H9 (cell line): ENCODE data around the gene QARS1. TPM values are rescaled to one million over a fixed set of nuclear protein-coding genes. Genes with fewer than 3 reads are reported as not detected.
A peak's percentile ranks its signal among the peaks of the same experiment; 100 is the strongest.

Experiments
- DNase-seq: peaks from one replicate; pipeline ENCODE4 v3.0.0-alpha.2; 2017
- H2AFZ ChIP-seq: one replicate; pipeline ENCODE4 v1.6.1; 2013; ENCODE audit warnings: mild to moderate bottlenecking, low read length, control low read depth, moderate library complexity
- H2AK5ac ChIP-seq: 2 replicates; pipeline ENCODE4 v1.6.1; 2013; ENCODE audit warnings: low read length, control low read depth, mixed read lengths; ENCODE audit not compliant: insufficient read length
- H2BK120ac ChIP-seq: one replicate; pipeline ENCODE4 v1.6.1; 2013; ENCODE audit warnings: low read depth, mild to moderate bottlenecking, low read length, control low read depth, inconsistent platforms; ENCODE audit not compliant: poor library complexity, severe bottlenecking
- H2BK12ac ChIP-seq: 2 replicates; pipeline ENCODE4 v1.6.1; 2013; ENCODE audit warnings: low read length, control low read depth, mixed read lengths, low read depth; ENCODE audit not compliant: insufficient read length
- H2BK15ac ChIP-seq: 2 replicates; pipeline ENCODE4 v1.6.1; 2013; ENCODE audit warnings: low read depth, low read length, control low read depth
- H2BK20ac ChIP-seq: one replicate; pipeline ENCODE4 v1.6.1; 2013; ENCODE audit warnings: low read depth, mild to moderate bottlenecking, low read length, control low read depth, inconsistent platforms; ENCODE audit not compliant: poor library complexity, severe bottlenecking
- H2BK5ac ChIP-seq: 2 replicates; pipeline ENCODE4 v1.6.1; 2013; ENCODE audit warnings: low read length, control low read depth, mixed read lengths; ENCODE audit not compliant: insufficient read length
- H3K14ac ChIP-seq: 2 replicates; pipeline ENCODE4 v1.6.1; 2013; ENCODE audit warnings: low read length, control low read depth; ENCODE audit not compliant: insufficient read depth
- H3K18ac ChIP-seq: 2 replicates; pipeline ENCODE4 v1.6.1; 2013; ENCODE audit warnings: low read depth, mild to moderate bottlenecking, mixed read lengths, low read length, control low read depth; ENCODE audit not compliant: insufficient read length
- H3K23ac ChIP-seq: 2 replicates; pipeline ENCODE4 v1.6.1; 2013; ENCODE audit warnings: low read length, control low read depth, mixed read lengths, low read depth; ENCODE audit not compliant: insufficient read length
- H3K23me2 ChIP-seq: 2 replicates; pipeline ENCODE4 v1.6.1; 2013; ENCODE audit warnings: low read depth, mild to moderate bottlenecking, mixed read lengths, low read length, control low read depth; ENCODE audit not compliant: insufficient read length, poor library complexity, severe bottlenecking
- H3K27ac ChIP-seq: 2 replicates; pipeline ENCODE4 v1.5.1; 2013; ENCODE audit warnings: low read length, control low read depth, mixed read lengths, low read depth; ENCODE audit not compliant: insufficient read length
- H3K27me3 ChIP-seq: 2 replicates; pipeline ENCODE4 v1.6.1; 2013; ENCODE audit warnings: low read length, control low read depth, inconsistent platforms; ENCODE audit not compliant: insufficient read depth
- H3K4ac ChIP-seq: 2 replicates; pipeline ENCODE4 v1.6.1; 2013; ENCODE audit warnings: low read depth, mild to moderate bottlenecking, control low read depth, inconsistent platforms, low read length, moderate library complexity
- H3K4me1 ChIP-seq: 2 replicates; pipeline ENCODE4 v1.6.1; 2013; ENCODE audit warnings: low read length, control low read depth, inconsistent platforms; ENCODE audit not compliant: insufficient read depth
- H3K4me2 ChIP-seq: 2 replicates; pipeline ENCODE4 v1.6.1; 2013; ENCODE audit warnings: low read length, control low read depth, mixed read lengths; ENCODE audit not compliant: insufficient read length, insufficient read depth
- H3K56ac ChIP-seq: 2 replicates; pipeline ENCODE4 v1.6.1; 2013; ENCODE audit warnings: low read depth, mild to moderate bottlenecking, mixed read lengths, low read length, control low read depth; ENCODE audit not compliant: insufficient read length
- H3K79me1 ChIP-seq: 2 replicates; pipeline ENCODE4 v1.6.1; 2013; ENCODE audit warnings: low read depth, mild to moderate bottlenecking, moderate library complexity, low read length, control low read depth, inconsistent platforms; ENCODE audit not compliant: insufficient read depth, poor library complexity, severe bottlenecking
- H3K79me2 ChIP-seq: 2 replicates; pipeline ENCODE4 v1.6.1; 2013; ENCODE audit warnings: low read length, control low read depth, inconsistent platforms; ENCODE audit not compliant: insufficient read depth
- H3K9ac ChIP-seq: 2 replicates; pipeline ENCODE4 v1.6.1; 2013; ENCODE audit warnings: low read length, control low read depth, mixed read lengths; ENCODE audit not compliant: insufficient read length; ENCODE audit errors: extremely low read depth
- H3K9me3 ChIP-seq: one replicate; pipeline ENCODE4 v1.6.1; 2013; ENCODE audit warnings: low read depth, low read length, inconsistent platforms; ENCODE audit not compliant: control insufficient read depth
- H3T11ph ChIP-seq: one replicate; pipeline ENCODE4 v1.6.1; 2013; ENCODE audit warnings: mild to moderate bottlenecking, low read length, control low read depth, inconsistent platforms
- H4K20me1 ChIP-seq: one replicate; pipeline ENCODE4 v1.6.1; 2013; ENCODE audit not compliant: control insufficient read depth, insufficient read length, insufficient read depth
- H4K5ac ChIP-seq: 2 replicates; pipeline ENCODE4 v1.6.1; 2013; ENCODE audit warnings: low read depth, mild to moderate bottlenecking, mixed read lengths, low read length, control low read depth; ENCODE audit not compliant: insufficient read length
- H4K8ac ChIP-seq: replicated peaks from 2 replicates; pipeline ENCODE4 v1.6.1; 2013; ENCODE audit warnings: low read length, control low read depth, mixed read lengths, low read depth; ENCODE audit not compliant: insufficient read length
- H4K91ac ChIP-seq: 2 replicates; pipeline ENCODE4 v1.6.1; 2013; ENCODE audit warnings: low read depth, mild to moderate bottlenecking, moderate library complexity, mixed read lengths, low read length, control low read depth; ENCODE audit not compliant: insufficient read length
- H3K27ac Mint-ChIP-seq, 3 experiments: 2 replicates in 2 of 3; 3 replicates in 1 of 3; pipeline ENCODE4 v1.8.0; 2020 to 2021; ENCODE audit warnings: mixed read lengths in 3 of 3, mild to moderate bottlenecking in 1 of 3, moderate library complexity in 1 of 3
- H3K27me3 Mint-ChIP-seq: 2 replicates; pipeline ENCODE4 v1.8.0; 2021; ENCODE audit warnings: low read depth, mild to moderate bottlenecking, moderate library complexity, mixed read lengths
- H3K36me3 Mint-ChIP-seq, 3 experiments: 2 replicates in 2 of 3; 3 replicates in 1 of 3; pipeline ENCODE4 v1.8.0; 2020 to 2021; ENCODE audit warnings: low read depth in 3 of 3, mixed read lengths in 3 of 3; ENCODE audit not compliant: insufficient read depth in 1 of 3
- H3K4me1 Mint-ChIP-seq, 2 experiments: 2 replicates each; pipeline ENCODE4 v1.8.0; 2020; ENCODE audit warnings: mixed read lengths in 2 of 2
- H3K4me3 Mint-ChIP-seq, 2 experiments: 2 replicates in 1 of 2; 3 replicates in 1 of 2; pipeline ENCODE4 v1.8.0; 2020 to 2021; ENCODE audit warnings: mild to moderate bottlenecking in 2 of 2, mixed read lengths in 2 of 2, moderate library complexity in 1 of 2
- H3K9me3 Mint-ChIP-seq, 2 experiments: 2 replicates in 1 of 2; 3 replicates in 1 of 2; pipeline ENCODE4 v1.8.0; 2020; ENCODE audit warnings: mild to moderate bottlenecking in 2 of 2, mixed read lengths in 2 of 2, moderate library complexity in 1 of 2
- WGBS: extraction: QIAGEN DNeasy Blood & Tissue Kit; methylation state at CpG from one replicate; pipeline ENCODE4 v1.1.7; 2013; ENCODE audit warnings: missing lambda C conversion rate, low lambda C conversion rate, mixed read lengths; ENCODE audit not compliant: insufficient read length; ENCODE audit errors: extremely low coverage; 5-methylcytosine and 5-hydroxymethylcytosine counted together
- total RNA-seq: library from RNA; stranded (reverse); gene quantifications from 2 replicates; pipeline ENCODE4 v1.2.1, GENCODE V29; 2021
- TF ChIP-seq, protein P1 (sequence below): fragments of 200-600 bp; sonication (generic); conservative IDR thresholded peaks from 3 replicates; pipeline ENCODE4 v1.8.0; 2021; ENCODE audit warnings: antibody characterized with exemption, mild to moderate bottlenecking

QARS1 gene
- total RNA-seq, 1 experiment from 2014 or later, result 390 TPM

DNA sequence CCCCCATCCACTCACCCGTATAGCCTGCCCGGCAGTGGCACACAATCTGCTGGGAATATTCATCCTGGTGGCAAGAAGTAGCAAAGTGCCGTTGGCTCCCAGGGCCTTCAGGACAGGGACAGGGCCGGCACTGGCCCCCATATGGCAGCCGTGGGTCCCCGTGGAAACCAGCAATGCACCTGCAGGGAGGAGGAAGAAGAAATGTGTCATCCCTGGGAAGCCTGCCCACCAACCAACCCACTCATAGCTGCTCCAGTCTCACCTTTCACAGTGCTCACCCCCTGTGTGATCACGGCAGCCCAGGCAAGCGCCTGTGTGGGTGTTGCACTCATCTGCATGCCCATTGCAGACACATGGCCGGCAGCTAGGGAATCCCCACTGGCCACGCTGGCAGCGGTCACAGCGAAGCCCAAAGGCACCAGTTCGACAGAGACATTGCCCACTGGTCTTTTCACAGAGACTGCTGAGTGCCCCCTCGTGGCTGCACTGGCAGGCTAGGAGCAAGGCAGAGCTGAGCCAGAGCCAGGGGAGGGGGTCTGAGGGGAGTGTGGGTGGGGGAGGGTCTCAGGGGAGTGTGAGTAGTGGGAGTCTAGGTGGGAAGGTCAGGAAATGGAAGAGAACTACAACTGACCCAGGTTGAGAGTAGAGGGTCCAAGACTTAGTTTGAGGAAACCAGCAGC lies 20.6 kb upstream of the QARS1 start:
- no peak for DNase-seq
- Histone ChIP-seq H3K9me3 (no peaks in the 10 kb centered on the region), H2BK20ac (no peak overlapping the region), H2BK120ac (no peak overlapping the region), H3K14ac (no peak overlapping the region), H2BK5ac (no peak overlapping the region), H3K56ac (no peak overlapping the region), H3K79me2 (no peaks in the 10 kb centered on the region), H2BK15ac (no peak overlapping the region), H4K20me1 (peaks cover 2% of the 10 kb centered on the region), H4K91ac (no peak overlapping the region), H3K18ac (no peak overlapping the region), H3K79me1 (no peaks in the 10 kb centered on the region), H3K27ac (no peak overlapping the region), H3T11ph (no peak overlapping the region), H4K5ac (no peak overlapping the region), H3K23me2 (peaks cover under 1% of the 10 kb centered on the region), H4K8ac (no peak overlapping the region), H3K4me1 (no peaks in the 10 kb centered on the region), H3K27me3 (no peaks in the 10 kb centered on the region), H2AK5ac (no peak overlapping the region), H3K9ac (no peak overlapping the region), H3K4ac (no peak overlapping the region), H2BK12ac (no peak overlapping the region), H2AFZ (no peak overlapping the region), H3K4me2 (no peak overlapping the region), H3K23ac (no peak overlapping the region)
- no CpG with 5 or more reads among the region's 14 CpGs for WGBS
- TF ChIP-seq, protein P1, sequence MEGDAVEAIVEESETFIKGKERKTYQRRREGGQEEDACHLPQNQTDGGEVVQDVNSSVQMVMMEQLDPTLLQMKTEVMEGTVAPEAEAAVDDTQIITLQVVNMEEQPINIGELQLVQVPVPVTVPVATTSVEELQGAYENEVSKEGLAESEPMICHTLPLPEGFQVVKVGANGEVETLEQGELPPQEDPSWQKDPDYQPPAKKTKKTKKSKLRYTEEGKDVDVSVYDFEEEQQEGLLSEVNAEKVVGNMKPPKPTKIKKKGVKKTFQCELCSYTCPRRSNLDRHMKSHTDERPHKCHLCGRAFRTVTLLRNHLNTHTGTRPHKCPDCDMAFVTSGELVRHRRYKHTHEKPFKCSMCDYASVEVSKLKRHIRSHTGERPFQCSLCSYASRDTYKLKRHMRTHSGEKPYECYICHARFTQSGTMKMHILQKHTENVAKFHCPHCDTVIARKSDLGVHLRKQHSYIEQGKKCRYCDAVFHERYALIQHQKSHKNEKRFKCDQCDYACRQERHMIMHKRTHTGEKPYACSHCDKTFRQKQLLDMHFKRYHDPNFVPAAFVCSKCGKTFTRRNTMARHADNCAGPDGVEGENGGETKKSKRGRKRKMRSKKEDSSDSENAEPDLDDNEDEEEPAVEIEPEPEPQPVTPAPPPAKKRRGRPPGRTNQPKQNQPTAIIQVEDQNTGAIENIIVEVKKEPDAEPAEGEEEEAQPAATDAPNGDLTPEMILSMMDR, result peak; percentile 30; the same call in 2 of the 3 replicates
- peaks cover 0 to 32% (median 25%) of the 10 kb centered on the region in 3 experiments; a peak in 6 of 7 replicates for H3K36me3 Mint-ChIP-seq
- no peaks in the 10 kb centered on the region for H3K9me3 Mint-ChIP-seq
- peak overlapping the region in 1 of 3 experiments; percentile 29; a peak in 3 of 7 replicates for H3K27ac Mint-ChIP-seq
- no peaks in the 10 kb centered on the region; a peak in 1 of 4 replicates for H3K4me1 Mint-ChIP-seq
- H3K4me3 Mint-ChIP-seq, result no peak overlapping the region; a peak in 1 of 5 replicates
- no peaks in the 10 kb centered on the region; the same call in 1 of the 2 replicates for H3K27me3 Mint-ChIP-seq
